ENCODE results near the gene CTNND1.

CTNND1 gene

GRCh38 chr11:57773026-57773598 is 11.5 kb downstream of the CTNND1 start:
- DNase-seq (ENCODE audit: low read depth), result no peak
- no peak overlapping the region for H3K4me3 ChIP-seq (ENCODE audit: low read length)
- TF ChIP-seq CTCF (conservative IDR thresholded peaks at IDR 0.05; ENCODE audit: low read length), result no peak

- TF ChIP-seq CTCF (conservative IDR thresholded peaks at IDR 0.05; ENCODE audit: low read length), result no peak
- no peak overlapping the region for H3K4me3 ChIP-seq (ENCODE audit: low read length)
- DNase-seq (ENCODE audit: low read depth), result no peak
These were observed 13.9 kb downstream of the CTNND1 start for GRCh38 chr11:57775491-57775890.

- no peak for TF ChIP-seq CTCF (conservative IDR thresholded peaks at IDR 0.05; ENCODE audit: low read length)
- DNase-seq (ENCODE audit: low read depth), result peak; percentile 97
These were observed 14.5 kb downstream of the CTNND1 start for GRCh38 chr11:57776031-57776521.

GRCh38 chr11:57776577-57777210 is 15.1 kb downstream of the CTNND1 start:
- DNase-seq (ENCODE audit: low read depth), result no peak
- TF ChIP-seq CTCF (conservative IDR thresholded peaks at IDR 0.05; ENCODE audit: low read length), result no peak
- H3K4me3 ChIP-seq (ENCODE audit: low read length), result no peak overlapping the region

More at GRCh38 chr11:57776031-57776521, 14.5 kb downstream of the CTNND1 start:
- H3K4me3 ChIP-seq (ENCODE audit: low read length), result no peak overlapping the region; the same call in 1 of the 2 replicates

GRCh38 chr11:57777969-57778317 is 16.3 kb downstream of the CTNND1 start:
- no peak for TF ChIP-seq CTCF (conservative IDR thresholded peaks at IDR 0.05; ENCODE audit: low read length)
- H3K4me3 ChIP-seq (ENCODE audit: low read length), result peak overlapping the region; percentile 30
- DNase-seq (ENCODE audit: low read depth), result no peak

GRCh38 chr11:57778318-57779037 is 16.9 kb downstream of the CTNND1 start:
- peak overlapping the region; percentile 30 for H3K4me3 ChIP-seq (ENCODE audit: low read length)

More at GRCh38 chr11:57778318-57779037, 16.9 kb downstream of the CTNND1 start:
- no peak for TF ChIP-seq CTCF (conservative IDR thresholded peaks at IDR 0.05; ENCODE audit: low read length)
- peak; percentile 99 for DNase-seq (ENCODE audit: low read depth)

Data from AG10803 (cell line).